OCI-LY7 (cell line): ENCODE data around the gene PRR5L.

Experiments
- EZH2phosphoT487 ChIP-seq: fragments of 200-600 bp; sonication (generic); IDR thresholded peaks from 2 replicates; pipeline ENCODE4 v1.6.1; 2018; ENCODE audit warnings: low read depth, borderline replicate concordance, mild to moderate bottlenecking, mixed run types, antibody characterized with exemption, low read length, moderate library complexity, mixed read lengths
- TF ChIP-seq, protein P1 (sequence below): fragments of 200-600 bp; sonication (generic); conservative IDR thresholded peaks from 2 replicates; pipeline ENCODE4 v1.5.1; 2014; ENCODE audit warnings: mild to moderate bottlenecking, antibody characterized with exemption, low read length, moderate library complexity, mixed read lengths

DNA sequence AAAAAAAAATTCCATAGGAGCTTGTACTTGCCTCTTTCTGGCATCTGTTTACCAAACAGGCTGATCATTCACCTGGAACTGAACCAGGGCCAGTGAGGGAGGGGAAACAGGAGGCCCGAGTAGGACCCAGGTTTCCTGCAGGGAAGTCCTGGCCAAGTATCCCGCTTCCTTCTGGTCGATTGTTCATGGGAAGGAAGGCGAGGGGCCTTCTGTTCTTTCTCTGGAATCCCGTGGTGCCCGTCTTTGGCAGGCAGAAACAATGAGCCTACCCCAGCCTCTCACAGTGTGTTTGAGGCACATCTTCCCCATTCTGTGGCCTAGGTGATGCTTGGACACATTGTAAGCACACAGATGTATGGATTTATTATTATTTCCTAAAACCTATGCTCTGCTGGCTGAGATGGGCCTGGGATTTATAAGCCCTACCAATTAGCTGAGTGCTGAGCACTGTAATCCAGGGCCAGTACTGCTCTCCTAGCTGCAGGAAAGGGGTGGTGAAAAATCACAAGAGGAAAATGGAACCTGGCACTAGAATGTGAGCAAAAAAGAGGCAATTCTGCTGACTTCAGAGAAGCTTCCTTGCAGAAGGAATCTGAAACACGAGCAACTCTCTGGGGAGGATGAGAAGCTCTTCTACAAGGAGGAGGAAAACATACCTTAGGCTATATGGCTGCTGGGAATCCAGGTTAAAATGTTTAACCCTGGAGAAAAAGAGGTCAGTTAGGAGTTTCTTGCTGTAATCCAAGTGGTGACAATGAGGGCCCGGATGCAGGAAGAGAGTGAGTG lies 53.5 kb downstream of the PRR5L start:
- TF ChIP-seq, protein P1, sequence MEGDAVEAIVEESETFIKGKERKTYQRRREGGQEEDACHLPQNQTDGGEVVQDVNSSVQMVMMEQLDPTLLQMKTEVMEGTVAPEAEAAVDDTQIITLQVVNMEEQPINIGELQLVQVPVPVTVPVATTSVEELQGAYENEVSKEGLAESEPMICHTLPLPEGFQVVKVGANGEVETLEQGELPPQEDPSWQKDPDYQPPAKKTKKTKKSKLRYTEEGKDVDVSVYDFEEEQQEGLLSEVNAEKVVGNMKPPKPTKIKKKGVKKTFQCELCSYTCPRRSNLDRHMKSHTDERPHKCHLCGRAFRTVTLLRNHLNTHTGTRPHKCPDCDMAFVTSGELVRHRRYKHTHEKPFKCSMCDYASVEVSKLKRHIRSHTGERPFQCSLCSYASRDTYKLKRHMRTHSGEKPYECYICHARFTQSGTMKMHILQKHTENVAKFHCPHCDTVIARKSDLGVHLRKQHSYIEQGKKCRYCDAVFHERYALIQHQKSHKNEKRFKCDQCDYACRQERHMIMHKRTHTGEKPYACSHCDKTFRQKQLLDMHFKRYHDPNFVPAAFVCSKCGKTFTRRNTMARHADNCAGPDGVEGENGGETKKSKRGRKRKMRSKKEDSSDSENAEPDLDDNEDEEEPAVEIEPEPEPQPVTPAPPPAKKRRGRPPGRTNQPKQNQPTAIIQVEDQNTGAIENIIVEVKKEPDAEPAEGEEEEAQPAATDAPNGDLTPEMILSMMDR = no peak
- TF ChIP-seq EZH2phosphoT487 = no peak
